DOHH2 (cell line): ENCODE data around the gene GBGT1.

Experiments used
- EZH2phosphoT487 ChIP-seq: fragments of 200-600 bp; sonication (generic); IDR thresholded peaks from 2 replicates; pipeline ENCODE4 v1.6.1; 2017; ENCODE audit warnings: borderline replicate concordance, mild to moderate bottlenecking, antibody characterized with exemption, low read length, moderate library complexity, mixed read lengths
- TF ChIP-seq, protein P1 (sequence below): fragments of 200-600 bp; sonication (generic); IDR thresholded peaks from one replicate; pipeline ENCODE4 v1.5.1; 2014; ENCODE audit warnings: antibody characterized with exemption, mild to moderate bottlenecking, low read depth, low read length; ENCODE audit not compliant: poor library complexity, severe bottlenecking

DNA sequence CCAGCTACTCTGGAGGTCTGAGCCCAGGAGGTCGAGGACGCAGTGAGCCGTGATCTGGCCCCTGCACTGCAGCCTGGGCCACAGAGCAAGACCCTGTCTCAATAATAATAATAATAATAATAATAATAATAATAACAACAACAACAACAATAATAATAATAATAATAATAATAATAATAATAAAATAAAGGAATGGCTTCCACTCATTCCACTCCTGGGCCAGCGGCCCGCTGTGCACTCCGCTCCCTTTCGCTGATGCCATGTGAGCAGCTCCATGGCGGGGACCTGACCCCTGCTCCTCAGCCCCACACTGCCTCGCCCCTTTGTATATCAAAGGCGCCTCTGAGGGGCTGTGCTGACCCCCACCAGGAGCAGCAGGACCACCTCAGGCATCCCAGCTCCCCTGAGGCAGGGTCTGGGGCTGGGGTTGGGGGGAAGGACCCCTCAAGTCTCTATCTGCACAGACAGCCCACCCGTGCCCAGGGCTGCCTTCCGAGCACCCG, 20.0 kb downstream of the GBGT1 start:
- TF ChIP-seq, protein P1, sequence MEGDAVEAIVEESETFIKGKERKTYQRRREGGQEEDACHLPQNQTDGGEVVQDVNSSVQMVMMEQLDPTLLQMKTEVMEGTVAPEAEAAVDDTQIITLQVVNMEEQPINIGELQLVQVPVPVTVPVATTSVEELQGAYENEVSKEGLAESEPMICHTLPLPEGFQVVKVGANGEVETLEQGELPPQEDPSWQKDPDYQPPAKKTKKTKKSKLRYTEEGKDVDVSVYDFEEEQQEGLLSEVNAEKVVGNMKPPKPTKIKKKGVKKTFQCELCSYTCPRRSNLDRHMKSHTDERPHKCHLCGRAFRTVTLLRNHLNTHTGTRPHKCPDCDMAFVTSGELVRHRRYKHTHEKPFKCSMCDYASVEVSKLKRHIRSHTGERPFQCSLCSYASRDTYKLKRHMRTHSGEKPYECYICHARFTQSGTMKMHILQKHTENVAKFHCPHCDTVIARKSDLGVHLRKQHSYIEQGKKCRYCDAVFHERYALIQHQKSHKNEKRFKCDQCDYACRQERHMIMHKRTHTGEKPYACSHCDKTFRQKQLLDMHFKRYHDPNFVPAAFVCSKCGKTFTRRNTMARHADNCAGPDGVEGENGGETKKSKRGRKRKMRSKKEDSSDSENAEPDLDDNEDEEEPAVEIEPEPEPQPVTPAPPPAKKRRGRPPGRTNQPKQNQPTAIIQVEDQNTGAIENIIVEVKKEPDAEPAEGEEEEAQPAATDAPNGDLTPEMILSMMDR: no peak
- TF ChIP-seq EZH2phosphoT487: no peak
